SK-N-SH (cell line): ENCODE measurements around the gene PFKFB2. TPM values are rescaled to one million over a fixed set of nuclear protein-coding genes. Genes with fewer than 3 reads are reported as not detected.

ENCODE experiments used
- CTCF ChIA-PET: fragments of 300-600, 350-600 bp; formaldehyde crosslinking; extraction: SDS; loops from one replicate; lab custom pipeline; 2021; lab: Yijun Ruan, JAX
- POLR2A ChIA-PET: fragments of 350-600 bp; sonication (Branson Sonifier 250); formaldehyde crosslinking; extraction: SDS; loops from one replicate; lab custom pipeline; 2020; ENCODE audit warnings: antibody characterized with exemption, inconsistent platforms; lab: Yijun Ruan, JAX
- DNase-seq: peaks from one replicate; pipeline ENCODE4 v3.0.0; 2012
- H2AFZ ChIP-seq: fragments of 200-600 bp; sonication (generic); 2 replicates; pipeline ENCODE4 v1.8.1; 2016; ENCODE audit warnings: antibody characterized with exemption, mild to moderate bottlenecking, low read depth
- H3F3A ChIP-seq: fragments of 200-600 bp; sonication (generic); replicated peaks from 2 replicates; pipeline ENCODE3; 2016; ENCODE audit warnings: antibody characterized with exemption, mild to moderate bottlenecking; ENCODE audit not compliant: insufficient read depth
- H3K27ac ChIP-seq, 2 experiments: fragments of 200-500 bp in 1 of 2; fragments of 200-600 bp in 1 of 2; sonication (Bioruptor generic) in 1 of 2; sonication (generic), shearing (Covaris generic) in 1 of 2; 2 replicates each; pipeline versions ENCODE4 v1.5.1 to v1.6.1; 2014 to 2016; ENCODE audit warnings: low read depth in 2 of 2, inconsistent platforms in 1 of 2, low read length in 1 of 2, mild to moderate bottlenecking in 1 of 2, mixed read lengths in 1 of 2
- H3K27me3 ChIP-seq: fragments of 200-600 bp; sonication (generic), shearing (Covaris generic); 2 replicates; pipeline ENCODE4 v1.6.1; 2016; ENCODE audit warnings: mixed run types; ENCODE audit not compliant: insufficient read depth
- H3K36me3 ChIP-seq, 2 experiments: fragments of 200-500 bp in 1 of 2; fragments of 200-600 bp in 1 of 2; sonication (Bioruptor generic) in 1 of 2; sonication (generic) in 1 of 2; replicated peaks in 1 of 2; 2 replicates each; pipeline versions ENCODE3 to v1.5.1; 2014 to 2016; ENCODE audit warnings: low read length in 1 of 2, mild to moderate bottlenecking in 1 of 2; ENCODE audit not compliant: insufficient read depth in 2 of 2, control insufficient read depth in 1 of 2
- H3K4me1 ChIP-seq, 2 experiments: fragments of 200-500 bp in 1 of 2; fragments of 200-600 bp in 1 of 2; sonication (Bioruptor generic) in 1 of 2; sonication (generic), shearing (Covaris generic) in 1 of 2; 2 replicates each; pipeline versions ENCODE4 v1.5.1 to v1.6.1; 2014 to 2016; ENCODE audit warnings: low read depth in 1 of 2, low read length in 1 of 2, mixed run types in 1 of 2; ENCODE audit not compliant: insufficient read depth in 2 of 2, control insufficient read depth in 1 of 2
- H3K4me2 ChIP-seq: fragments of 200-600 bp; sonication (generic), shearing (Covaris generic); 2 replicates; pipeline ENCODE4 v1.6.1; 2017; ENCODE audit warnings: mixed run types
- H3K4me3 ChIP-seq, 2 experiments: fragments of 200-500 bp in 1 of 2; fragments of 200-600 bp in 1 of 2; sonication (Bioruptor generic) in 1 of 2; sonication (generic), shearing (Covaris generic) in 1 of 2; 2 replicates each; pipeline versions ENCODE4 v1.5.1 to v1.8.1; 2014 to 2016; ENCODE audit warnings: low read depth in 2 of 2, inconsistent platforms in 1 of 2, low read length in 1 of 2, mild to moderate bottlenecking in 1 of 2, mixed read lengths in 1 of 2, moderate library complexity in 1 of 2
- H3K79me2 ChIP-seq: fragments of 200-600 bp; sonication (generic); 2 replicates; pipeline ENCODE4 v1.8.1; 2017; ENCODE audit warnings: mild to moderate bottlenecking; ENCODE audit not compliant: insufficient read depth
- H3K9ac ChIP-seq: fragments of 200-600 bp; sonication (generic); 2 replicates; pipeline ENCODE4 v1.6.1; 2017; ENCODE audit warnings: mixed run types
- H3K9me2 ChIP-seq: fragments of 200-600 bp; sonication (generic); 2 replicates; pipeline ENCODE4 v1.6.1; 2017; ENCODE audit warnings: mixed run types
- H3K9me3 ChIP-seq: fragments of 200-600 bp; sonication (generic); 2 replicates; pipeline ENCODE4 v1.6.1; 2017; ENCODE audit warnings: mixed run types, mild to moderate bottlenecking, moderate library complexity
- H4K20me1 ChIP-seq: fragments of 200-600 bp; sonication (generic); 2 replicates; pipeline ENCODE4 v1.6.1; 2017; ENCODE audit warnings: mild to moderate bottlenecking, mixed run types; ENCODE audit not compliant: insufficient read depth
- EZH2phosphoT487 ChIP-seq: fragments of 200-600 bp; sonication (generic); IDR thresholded peaks from 2 replicates; pipeline ENCODE4 v1.6.1; 2017; ENCODE audit warnings: low read depth, mixed run types, mild to moderate bottlenecking, antibody characterized with exemption, moderate library complexity, borderline replicate concordance
- FOXM1 ChIP-seq: IDR thresholded peaks from 2 replicates; pipeline ENCODE4 v1.4.0; 2012; ENCODE audit warnings: low read depth, mild to moderate bottlenecking
- GABPA ChIP-seq: IDR thresholded peaks from 2 replicates; pipeline ENCODE4 v1.4.0; 2012; ENCODE audit warnings: low read depth, mild to moderate bottlenecking
- JUND ChIP-seq: IDR thresholded peaks from 2 replicates; pipeline ENCODE4 v1.4.0; 2012
- MXI1 ChIP-seq: IDR thresholded peaks from 2 replicates; pipeline ENCODE4 v1.6.1; 2012; ENCODE audit warnings: mild to moderate bottlenecking, low read depth, low read length, improper control_type of control experiment
- RAD21 ChIP-seq: IDR thresholded peaks from 2 replicates; pipeline ENCODE4 v1.6.1; 2012; ENCODE audit warnings: mild to moderate bottlenecking, low read length
- RFX5 ChIP-seq: IDR thresholded peaks from 2 replicates; pipeline ENCODE4 v1.6.1; 2012; ENCODE audit warnings: mild to moderate bottlenecking, improper control_type of control experiment, low read length
- SMC3 ChIP-seq: IDR thresholded peaks from 2 replicates; pipeline ENCODE4 v1.6.1; 2012; ENCODE audit warnings: low read depth, low read length, improper control_type of control experiment
- TAF1 ChIP-seq: IDR thresholded peaks from 2 replicates; pipeline ENCODE4 v1.6.1; 2012; ENCODE audit warnings: low read depth, mild to moderate bottlenecking, low read length, moderate library complexity, borderline replicate concordance
- TCF12 ChIP-seq: IDR thresholded peaks from 2 replicates; pipeline ENCODE4 v1.4.0; 2012
- WGBS: methylation state at CpG from one replicate; pipeline ENCODE4 v1.1.6; 2017; ENCODE audit warnings: low lambda C conversion rate; 5-methylcytosine and 5-hydroxymethylcytosine counted together
- polyA plus RNA-seq, 3 experiments: library from polyadenylated mRNA; depleted of rRNA; stranded (reverse); fragments of >200 nt; gene quantifications; 2 replicates each; pipeline ENCODE4 v1.2.3, GENCODE V29; 2012
- TF ChIP-seq, protein P1 (sequence below): IDR thresholded peaks from 2 replicates; pipeline ENCODE4 v1.4.0; 2012; ENCODE audit warnings: low read depth, borderline replicate concordance
- TF ChIP-seq, protein P2 (sequence below): fragments of 150-350 bp; IDR thresholded peaks from 2 replicates; pipeline ENCODE4 v1.6.1; 2017; ENCODE audit warnings: antibody characterized with exemption, low read length, low read depth, borderline replicate concordance
- TF ChIP-seq, protein P3 (sequence below): IDR thresholded peaks from 2 replicates; pipeline ENCODE4; 2012
- TF ChIP-seq, protein P4 (sequence below): fragments of 200-600 bp; sonication (generic); IDR thresholded peaks from 2 replicates; pipeline ENCODE4 v1.6.1; 2017; ENCODE audit warnings: antibody characterized with exemption, mild to moderate bottlenecking, moderate library complexity
- TF ChIP-seq, protein P5 (sequence below): IDR thresholded peaks from 2 replicates; pipeline ENCODE4 v1.4.0; 2012; ENCODE audit warnings: low read depth

The PFKFB2 gene
- polyA plus RNA-seq, 1 of the 3 experiments (the other 2 are of a cell fraction), result 1.8 TPM

DNA sequence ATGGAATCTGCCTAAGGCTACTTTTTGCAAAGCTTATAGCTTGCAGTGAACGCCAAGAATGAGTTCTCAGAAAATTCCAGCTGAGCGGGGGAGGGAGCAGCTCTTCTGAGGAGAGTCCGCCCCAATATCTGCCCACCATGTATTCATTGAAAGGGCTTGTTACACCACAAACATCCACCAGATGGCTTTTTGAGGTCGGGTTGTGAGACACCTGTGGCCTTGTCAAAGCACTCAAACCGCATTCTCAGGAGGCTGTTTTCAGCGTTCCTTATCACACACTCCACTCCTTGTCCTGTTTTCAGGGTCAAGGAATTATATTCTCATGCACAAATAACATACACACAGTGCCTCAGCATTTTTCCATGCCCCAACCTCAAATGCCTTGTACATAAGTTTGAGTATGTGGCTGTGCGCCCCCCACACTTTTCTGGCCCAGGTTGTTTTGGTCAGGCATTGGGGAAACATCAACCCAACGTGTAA lies 31.7 kb downstream of the PFKFB2 start:
- H3K4me2 ChIP-seq, result no peak overlapping the region
- H3K9me3 ChIP-seq, result no peaks in the 10 kb centered on the region
- POLR2A ChIA-PET, result no interaction called here
- H3K4me3 ChIP-seq, result no peak overlapping the region; a peak in 1 of 4 replicates
- 11% methylated on average over 8 of the region's 8 CpGs for WGBS
- peak; percentile 45 for DNase-seq
- CTCF ChIA-PET, result interaction anchor here (0.6 to 2.9 kb wide), 18 partner anchors 10 to 415 kb away, joined by 3 to 30 read pairs (median 4); partner anchors contain the start of genes C1orf116, CD55 and PFKFB2
- peaks cover 7% of the 10 kb centered on the region; the same call in 1 of the 2 replicates for H3K27me3 ChIP-seq
- H3K4me1 ChIP-seq, result no peaks in the 10 kb centered on the region
- no peaks in the 10 kb centered on the region for H3K79me2 ChIP-seq
- no peaks in the 10 kb centered on the region for H3K36me3 ChIP-seq
- H3K9me2 ChIP-seq, result no peaks in the 10 kb centered on the region
- H3K9ac ChIP-seq, result no peak overlapping the region
- no peak overlapping the region; the same call in 1 of the 2 replicates for H2AFZ ChIP-seq
- no peaks in the 10 kb centered on the region for H4K20me1 ChIP-seq
- H3F3A ChIP-seq, result peaks cover 6% of the 10 kb centered on the region
- no peak overlapping the region for H3K27ac ChIP-seq
- TF ChIP-seq, protein P1, sequence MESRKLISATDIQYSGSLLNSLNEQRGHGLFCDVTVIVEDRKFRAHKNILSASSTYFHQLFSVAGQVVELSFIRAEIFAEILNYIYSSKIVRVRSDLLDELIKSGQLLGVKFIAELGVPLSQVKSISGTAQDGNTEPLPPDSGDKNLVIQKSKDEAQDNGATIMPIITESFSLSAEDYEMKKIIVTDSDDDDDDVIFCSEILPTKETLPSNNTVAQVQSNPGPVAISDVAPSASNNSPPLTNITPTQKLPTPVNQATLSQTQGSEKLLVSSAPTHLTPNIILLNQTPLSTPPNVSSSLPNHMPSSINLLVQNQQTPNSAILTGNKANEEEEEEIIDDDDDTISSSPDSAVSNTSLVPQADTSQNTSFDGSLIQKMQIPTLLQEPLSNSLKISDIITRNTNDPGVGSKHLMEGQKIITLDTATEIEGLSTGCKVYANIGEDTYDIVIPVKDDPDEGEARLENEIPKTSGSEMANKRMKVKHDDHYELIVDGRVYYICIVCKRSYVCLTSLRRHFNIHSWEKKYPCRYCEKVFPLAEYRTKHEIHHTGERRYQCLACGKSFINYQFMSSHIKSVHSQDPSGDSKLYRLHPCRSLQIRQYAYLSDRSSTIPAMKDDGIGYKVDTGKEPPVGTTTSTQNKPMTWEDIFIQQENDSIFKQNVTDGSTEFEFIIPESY, result no peak
- TF ChIP-seq RFX5, result no peak
- TF ChIP-seq JUND, result no peak
- no peak for TF ChIP-seq TAF1
- TF ChIP-seq FOXM1, result no peak
- TF ChIP-seq, protein P2, sequence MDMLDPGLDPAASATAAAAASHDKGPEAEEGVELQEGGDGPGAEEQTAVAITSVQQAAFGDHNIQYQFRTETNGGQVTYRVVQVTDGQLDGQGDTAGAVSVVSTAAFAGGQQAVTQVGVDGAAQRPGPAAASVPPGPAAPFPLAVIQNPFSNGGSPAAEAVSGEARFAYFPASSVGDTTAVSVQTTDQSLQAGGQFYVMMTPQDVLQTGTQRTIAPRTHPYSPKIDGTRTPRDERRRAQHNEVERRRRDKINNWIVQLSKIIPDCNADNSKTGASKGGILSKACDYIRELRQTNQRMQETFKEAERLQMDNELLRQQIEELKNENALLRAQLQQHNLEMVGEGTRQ, result no peak
- TF ChIP-seq, protein P3, sequence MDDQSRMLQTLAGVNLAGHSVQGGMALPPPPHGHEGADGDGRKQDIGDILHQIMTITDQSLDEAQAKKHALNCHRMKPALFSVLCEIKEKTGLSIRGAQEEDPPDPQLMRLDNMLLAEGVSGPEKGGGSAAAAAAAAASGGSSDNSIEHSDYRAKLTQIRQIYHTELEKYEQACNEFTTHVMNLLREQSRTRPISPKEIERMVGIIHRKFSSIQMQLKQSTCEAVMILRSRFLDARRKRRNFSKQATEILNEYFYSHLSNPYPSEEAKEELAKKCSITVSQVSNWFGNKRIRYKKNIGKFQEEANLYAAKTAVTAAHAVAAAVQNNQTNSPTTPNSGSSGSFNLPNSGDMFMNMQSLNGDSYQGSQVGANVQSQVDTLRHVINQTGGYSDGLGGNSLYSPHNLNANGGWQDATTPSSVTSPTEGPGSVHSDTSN, result no peak
- peak; percentile 78 for TF ChIP-seq SMC3
- TF ChIP-seq TCF12, result no peak
- peak; percentile 58 for TF ChIP-seq RAD21
- TF ChIP-seq GABPA, result no peak
- TF ChIP-seq, protein P4, sequence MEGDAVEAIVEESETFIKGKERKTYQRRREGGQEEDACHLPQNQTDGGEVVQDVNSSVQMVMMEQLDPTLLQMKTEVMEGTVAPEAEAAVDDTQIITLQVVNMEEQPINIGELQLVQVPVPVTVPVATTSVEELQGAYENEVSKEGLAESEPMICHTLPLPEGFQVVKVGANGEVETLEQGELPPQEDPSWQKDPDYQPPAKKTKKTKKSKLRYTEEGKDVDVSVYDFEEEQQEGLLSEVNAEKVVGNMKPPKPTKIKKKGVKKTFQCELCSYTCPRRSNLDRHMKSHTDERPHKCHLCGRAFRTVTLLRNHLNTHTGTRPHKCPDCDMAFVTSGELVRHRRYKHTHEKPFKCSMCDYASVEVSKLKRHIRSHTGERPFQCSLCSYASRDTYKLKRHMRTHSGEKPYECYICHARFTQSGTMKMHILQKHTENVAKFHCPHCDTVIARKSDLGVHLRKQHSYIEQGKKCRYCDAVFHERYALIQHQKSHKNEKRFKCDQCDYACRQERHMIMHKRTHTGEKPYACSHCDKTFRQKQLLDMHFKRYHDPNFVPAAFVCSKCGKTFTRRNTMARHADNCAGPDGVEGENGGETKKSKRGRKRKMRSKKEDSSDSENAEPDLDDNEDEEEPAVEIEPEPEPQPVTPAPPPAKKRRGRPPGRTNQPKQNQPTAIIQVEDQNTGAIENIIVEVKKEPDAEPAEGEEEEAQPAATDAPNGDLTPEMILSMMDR, result peak; percentile 70
- no peak for TF ChIP-seq MXI1
- TF ChIP-seq EZH2phosphoT487, result no peak
- TF ChIP-seq, protein P5, sequence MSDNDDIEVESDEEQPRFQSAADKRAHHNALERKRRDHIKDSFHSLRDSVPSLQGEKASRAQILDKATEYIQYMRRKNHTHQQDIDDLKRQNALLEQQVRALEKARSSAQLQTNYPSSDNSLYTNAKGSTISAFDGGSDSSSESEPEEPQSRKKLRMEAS, result no peak
